ENCODE results near the gene TCF7.

- TF ChIP-seq CTCF (conservative IDR thresholded peaks at IDR 0.05) (no peak), ZFX (IDR thresholded peaks at IDR 0.05) (no peak)
These were observed 665 bp downstream of the TCF7 start for GRCh38 chr5:134114886-134115805.

All from C4-2B (cell line).